ENCODE measurements around the gene RDH13.

DNA sequence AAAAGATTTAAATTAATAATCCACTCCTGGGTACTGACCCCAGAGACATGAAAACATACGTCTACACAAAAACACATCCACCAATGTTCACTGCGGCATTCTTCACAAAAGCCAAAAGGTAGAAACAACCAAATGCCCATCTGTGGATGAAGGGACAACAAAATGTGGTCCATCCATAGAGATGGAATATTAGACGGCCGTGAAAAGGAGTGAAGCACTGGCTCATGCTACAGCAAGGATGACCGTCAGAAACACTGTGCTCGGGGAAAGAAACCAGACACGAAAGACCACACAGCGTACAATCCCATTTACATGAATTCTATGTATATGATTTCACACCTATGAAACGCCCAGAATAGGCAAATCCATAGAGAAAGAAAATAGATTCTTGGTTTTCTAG lies 6.1 kb downstream of the RDH13 start:
- TF ChIP-seq, protein P1, sequence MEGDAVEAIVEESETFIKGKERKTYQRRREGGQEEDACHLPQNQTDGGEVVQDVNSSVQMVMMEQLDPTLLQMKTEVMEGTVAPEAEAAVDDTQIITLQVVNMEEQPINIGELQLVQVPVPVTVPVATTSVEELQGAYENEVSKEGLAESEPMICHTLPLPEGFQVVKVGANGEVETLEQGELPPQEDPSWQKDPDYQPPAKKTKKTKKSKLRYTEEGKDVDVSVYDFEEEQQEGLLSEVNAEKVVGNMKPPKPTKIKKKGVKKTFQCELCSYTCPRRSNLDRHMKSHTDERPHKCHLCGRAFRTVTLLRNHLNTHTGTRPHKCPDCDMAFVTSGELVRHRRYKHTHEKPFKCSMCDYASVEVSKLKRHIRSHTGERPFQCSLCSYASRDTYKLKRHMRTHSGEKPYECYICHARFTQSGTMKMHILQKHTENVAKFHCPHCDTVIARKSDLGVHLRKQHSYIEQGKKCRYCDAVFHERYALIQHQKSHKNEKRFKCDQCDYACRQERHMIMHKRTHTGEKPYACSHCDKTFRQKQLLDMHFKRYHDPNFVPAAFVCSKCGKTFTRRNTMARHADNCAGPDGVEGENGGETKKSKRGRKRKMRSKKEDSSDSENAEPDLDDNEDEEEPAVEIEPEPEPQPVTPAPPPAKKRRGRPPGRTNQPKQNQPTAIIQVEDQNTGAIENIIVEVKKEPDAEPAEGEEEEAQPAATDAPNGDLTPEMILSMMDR (IDR thresholded peaks at IDR 0.05), result no peak
- no peak for TF ChIP-seq EZH2 (IDR thresholded peaks at IDR 0.05)

All from neural progenitor cell (in vitro differentiated cells).